MCF 10A (cell line): ENCODE results near the gene EGR1. TPM values are rescaled to one million over a fixed set of nuclear protein-coding genes. Genes with fewer than 3 reads are reported as not detected.
A peak's percentile ranks its signal among the peaks of the same experiment; 100 is the strongest.

Experiments
- BruUV-seq: library from RNA; stranded (reverse); fragments of 400-500 nt; replicated peaks from 2 replicates; lab custom pipeline; 2021; lab: Mats Ljungman, UMichigan
- CTCF ChIA-PET: fragments of 300-600 bp; sonication (Branson Sonifier 250); formaldehyde crosslinking; extraction: SDS; loops from one replicate; lab custom pipeline; 2021; ENCODE audit warnings: antibody characterized with exemption, inconsistent platforms; lab: Yijun Ruan, JAX
- POLR2A ChIA-PET: fragments of 300-600, 350-650 bp; sonication (Branson Sonifier 250); formaldehyde crosslinking; extraction: SDS; loops from one replicate; lab custom pipeline; 2020; ENCODE audit warnings: antibody characterized with exemption, inconsistent platforms; lab: Yijun Ruan, JAX
- DNase-seq: peaks from one replicate; pipeline ENCODE4 v3.0.0-alpha.2; 2018; ENCODE audit not compliant: unreplicated experiment
- H3K27ac Mint-ChIP-seq: one replicate; pipeline ENCODE4 v1.8.0; 2022; ENCODE audit warnings: mild to moderate bottlenecking, low read depth, mixed read lengths; ENCODE audit not compliant: unreplicated experiment
- H3K27me3 Mint-ChIP-seq: one replicate; pipeline ENCODE4 v1.8.0; 2022; ENCODE audit warnings: mixed read lengths; ENCODE audit not compliant: insufficient read depth, unreplicated experiment
- H3K36me3 Mint-ChIP-seq: one replicate; pipeline ENCODE4 v1.8.0; 2022; ENCODE audit warnings: mild to moderate bottlenecking, moderate library complexity, mixed read lengths; ENCODE audit not compliant: insufficient read depth, unreplicated experiment
- H3K4me1 Mint-ChIP-seq: one replicate; pipeline ENCODE4 v1.8.0; 2022; ENCODE audit warnings: mixed read lengths; ENCODE audit not compliant: insufficient read depth, unreplicated experiment
- H3K4me3 Mint-ChIP-seq: one replicate; pipeline ENCODE4 v1.8.0; 2022; ENCODE audit warnings: mild to moderate bottlenecking, moderate library complexity, mixed read lengths; ENCODE audit not compliant: unreplicated experiment
- H3K9me3 Mint-ChIP-seq: one replicate; pipeline ENCODE4 v1.8.0; 2022; ENCODE audit warnings: mixed read lengths; ENCODE audit not compliant: unreplicated experiment
- intact Hi-C: fragments of 100-400 bp; cut with micrococcal nuclease; formaldehyde crosslinking; loops from 2 replicates; pipeline ENCODE4 v1.14.1; 2022
- total RNA-seq: library from RNA; stranded (reverse); gene quantifications from 2 replicates; pipeline ENCODE4 v1.2.3, GENCODE V29; 2022
- TF ChIP-seq, protein P1 (sequence below): fragments of 200-600 bp; IDR thresholded peaks from one replicate; pipeline ENCODE4 v1.8.0; 2022; ENCODE audit warnings: antibody characterized with exemption, mild to moderate bottlenecking; ENCODE audit not compliant: unreplicated experiment

EGR1 gene
- total RNA-seq, 1 experiment from 2014 or later: 189 TPM

DNA sequence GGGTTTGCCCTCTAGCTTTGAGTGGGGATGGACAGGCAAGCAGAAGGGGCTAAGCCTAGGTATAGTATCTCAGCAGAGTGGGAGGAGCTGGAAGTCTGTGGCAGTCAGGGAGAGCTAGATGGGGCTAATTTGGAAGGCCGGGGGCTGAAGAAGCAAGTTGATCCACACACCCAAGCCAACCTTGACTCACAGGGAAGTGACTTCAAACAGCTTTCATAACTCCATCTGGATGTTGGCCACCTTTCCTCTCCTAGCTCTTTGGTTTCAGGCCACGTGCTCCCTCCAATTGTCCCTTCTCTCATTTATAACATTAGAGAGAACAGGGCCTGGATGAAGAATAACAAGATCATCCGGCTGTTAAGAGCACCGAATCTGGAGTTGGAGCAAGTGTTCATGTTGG lies 36.8 kb downstream of the EGR1 start:
- TF ChIP-seq, protein P1, sequence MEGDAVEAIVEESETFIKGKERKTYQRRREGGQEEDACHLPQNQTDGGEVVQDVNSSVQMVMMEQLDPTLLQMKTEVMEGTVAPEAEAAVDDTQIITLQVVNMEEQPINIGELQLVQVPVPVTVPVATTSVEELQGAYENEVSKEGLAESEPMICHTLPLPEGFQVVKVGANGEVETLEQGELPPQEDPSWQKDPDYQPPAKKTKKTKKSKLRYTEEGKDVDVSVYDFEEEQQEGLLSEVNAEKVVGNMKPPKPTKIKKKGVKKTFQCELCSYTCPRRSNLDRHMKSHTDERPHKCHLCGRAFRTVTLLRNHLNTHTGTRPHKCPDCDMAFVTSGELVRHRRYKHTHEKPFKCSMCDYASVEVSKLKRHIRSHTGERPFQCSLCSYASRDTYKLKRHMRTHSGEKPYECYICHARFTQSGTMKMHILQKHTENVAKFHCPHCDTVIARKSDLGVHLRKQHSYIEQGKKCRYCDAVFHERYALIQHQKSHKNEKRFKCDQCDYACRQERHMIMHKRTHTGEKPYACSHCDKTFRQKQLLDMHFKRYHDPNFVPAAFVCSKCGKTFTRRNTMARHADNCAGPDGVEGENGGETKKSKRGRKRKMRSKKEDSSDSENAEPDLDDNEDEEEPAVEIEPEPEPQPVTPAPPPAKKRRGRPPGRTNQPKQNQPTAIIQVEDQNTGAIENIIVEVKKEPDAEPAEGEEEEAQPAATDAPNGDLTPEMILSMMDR: no peak
- no peaks in the 10 kb centered on the region for H3K27me3 Mint-ChIP-seq
- BruUV-seq: no TSS peak
- ChIA-PET CTCF (interaction anchor here (0.7 to 11.6 kb wide), 15 partner anchors 8 to 467 kb away, joined by 3 to 278 read pairs (median 15); partner anchors contain the start of genes BRD8, EGR1, ETF1 and KDM3B), POLR2A (interaction anchor here (0.5 to 16.1 kb wide), 13 partner anchors 9 to 792 kb away, joined by 3 to 626 read pairs (median 5); partner anchors contain the start of genes BRD8, EGR1, ETF1 and KIF20A)
- intact Hi-C loops: loop anchor here (10.0 kb wide), 1 partner anchor 147 kb away; the partner anchor contains the start of gene KDM3B
- no peak overlapping the region for H3K4me3 Mint-ChIP-seq
- peak; percentile 91 for DNase-seq
- H3K9me3 Mint-ChIP-seq: no peaks in the 10 kb centered on the region
- peak overlapping the region; percentile 30 for H3K27ac Mint-ChIP-seq
- peaks cover 43% of the 10 kb centered on the region for H3K4me1 Mint-ChIP-seq
- peaks cover 19% of the 10 kb centered on the region for H3K36me3 Mint-ChIP-seq

DNA sequence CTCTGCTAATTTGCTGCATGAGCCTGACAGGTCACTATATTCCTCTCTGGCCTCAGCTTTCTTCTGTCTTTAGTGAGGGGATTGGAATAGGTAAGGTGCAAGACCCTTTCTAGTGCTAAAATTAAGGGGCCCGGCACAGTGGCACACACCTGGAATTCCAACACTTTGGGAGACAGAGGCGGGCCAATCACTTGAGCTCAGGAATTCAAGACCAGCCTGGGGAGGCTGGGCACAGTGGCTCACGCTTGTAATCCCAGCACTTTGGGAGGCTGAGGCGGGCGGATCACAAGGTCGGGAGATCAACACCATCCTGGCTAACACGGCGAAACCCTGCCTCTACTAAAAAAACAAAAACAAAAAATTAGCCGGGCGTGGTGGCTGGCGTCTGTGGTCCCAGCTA lies 37.2 kb downstream of the EGR1 start:
- DNase-seq: no peak
- CTCF ChIA-PET: interaction anchor here (0.7 to 11.6 kb wide), 22 partner anchors 8 to 467 kb away, joined by 3 to 278 read pairs (median 9); partner anchors contain the start of genes BRD8, EGR1, ETF1 and KDM3B
- peak overlapping the region; percentile 30 for H3K27ac Mint-ChIP-seq
- H3K4me3 Mint-ChIP-seq: no peak overlapping the region
- H3K9me3 Mint-ChIP-seq: no peaks in the 10 kb centered on the region
- POLR2A ChIA-PET: interaction anchor here (0.5 to 16.1 kb wide), 17 partner anchors 9 to 791 kb away, joined by 3 to 626 read pairs (median 5); partner anchors contain the start of genes BRD8, EGR1, ETF1 and HSPA9
- H3K27me3 Mint-ChIP-seq: no peaks in the 10 kb centered on the region
- no TSS peak for BruUV-seq
- H3K4me1 Mint-ChIP-seq: peaks cover 47% of the 10 kb centered on the region
- H3K36me3 Mint-ChIP-seq: peaks cover 23% of the 10 kb centered on the region
- TF ChIP-seq, protein P1: no peak
- intact Hi-C loops: loop anchor here (10.0 kb wide), 1 partner anchor 148 kb away; the partner anchor contains the start of gene KDM3B

DNA sequence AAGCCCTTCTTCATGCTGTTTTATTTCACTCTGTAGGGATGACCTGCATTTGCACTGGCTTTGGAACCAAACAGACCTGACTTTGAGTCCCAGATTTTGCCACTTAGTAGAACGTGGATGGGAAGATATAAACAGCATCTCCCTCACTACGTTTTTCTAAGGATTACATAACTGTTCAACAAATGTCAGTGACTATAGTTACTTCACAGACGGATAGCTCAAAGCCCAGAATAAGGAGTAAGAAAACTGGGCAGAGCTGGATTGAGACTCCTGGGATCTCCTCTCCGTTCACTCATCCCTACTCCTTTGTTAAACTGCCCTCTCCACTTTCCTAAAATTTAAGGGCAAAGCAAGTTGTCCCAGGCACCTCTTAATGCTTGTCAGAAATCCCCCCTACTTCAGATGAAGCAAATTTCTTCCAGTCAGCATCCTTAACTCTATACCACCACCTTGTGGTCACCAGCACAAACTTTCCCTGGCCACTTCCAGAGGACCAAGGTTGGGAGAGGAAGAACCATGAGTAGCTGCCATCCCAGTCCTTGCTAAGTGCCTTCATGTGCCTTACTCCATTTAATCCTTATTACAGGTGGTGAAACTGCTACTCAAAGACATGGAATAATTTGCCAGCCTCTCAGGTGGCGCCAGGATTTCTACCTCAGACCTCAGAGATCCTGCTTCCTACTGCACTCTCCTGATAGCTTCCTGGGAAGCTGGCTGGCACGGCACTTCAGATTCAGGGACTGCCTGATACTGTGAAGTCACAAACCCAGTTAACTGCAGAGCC lies 38.4 kb downstream of the EGR1 start:
- H3K36me3 Mint-ChIP-seq: peaks cover 35% of the 10 kb centered on the region
- no peak overlapping the region for H3K4me3 Mint-ChIP-seq
- H3K9me3 Mint-ChIP-seq: no peaks in the 10 kb centered on the region
- H3K27ac Mint-ChIP-seq: no peak overlapping the region
- peaks cover 58% of the 10 kb centered on the region for H3K4me1 Mint-ChIP-seq
- no peaks in the 10 kb centered on the region for H3K27me3 Mint-ChIP-seq
- TF ChIP-seq, protein P1: peak; percentile 79
- ChIA-PET CTCF (interaction anchor here (0.5 to 11.6 kb wide), 41 partner anchors 9 to 1833 kb away, joined by 3 to 278 read pairs (median 5); partner anchors contain the start of genes BRD8, EGR1, ETF1 and HSPA9), POLR2A (interaction anchor here (0.7 to 16.1 kb wide), 26 partner anchors 9 to 791 kb away, joined by 3 to 626 read pairs (median 6); partner anchors contain the start of genes BRD8, EGR1, ETF1 and HSPA9)
- DNase-seq: peak; percentile 86
- BruUV-seq: no TSS peak
- intact Hi-C loops: loop anchor here (1.0 to 10.0 kb wide), 5 partner anchors 39 to 323 kb away; partner anchors contain the start of genes ETF1 and KDM3B
